H1 (cell line): ENCODE measurements around the gene STAC. TPM values are rescaled to one million over a fixed set of nuclear protein-coding genes. Genes with fewer than 3 reads are reported as not detected.
A peak's percentile ranks its signal among the peaks of the same experiment; 100 is the strongest.

Experiments
- CTCF ChIA-PET: fragments of 300-600 bp; sonication (Branson Sonifier 250); formaldehyde crosslinking; loops from one replicate; lab custom pipeline; 2021; ENCODE audit not compliant: partially characterized antibody; lab: Charles Lee
- POLR2A ChIA-PET: fragments of 300-600 bp; sonication (Branson Sonifier 250); formaldehyde crosslinking; loops from one replicate; lab custom pipeline; 2021; ENCODE audit warnings: inconsistent platforms; ENCODE audit not compliant: partially characterized antibody; lab: Charles Lee
- DNase-seq, 2 experiments: peaks; one replicate each; pipeline versions ENCODE4 v3.0.0 to v3.0.0-alpha.2; 2010 to 2022; ENCODE audit warnings: low spot score in 2 of 2, low read depth in 1 of 2, mixed read lengths in 1 of 2
- FAIRE-seq: peaks from 2 replicates; lab custom pipeline; 2011; peaks lifted over from hg19 to GRCh38; lab: Jason Lieb, UNC
- H2AFZ ChIP-seq: 2 replicates; pipeline ENCODE4 v1.8.1; 2012; ENCODE audit warnings: low read length, inconsistent platforms
- H2AK5ac ChIP-seq: 2 replicates; pipeline ENCODE4 v1.6.1; 2013; ENCODE audit warnings: low read depth, low read length
- H2BK120ac ChIP-seq: replicated peaks from 2 replicates; pipeline ENCODE3; 2013; ENCODE audit warnings: low read depth, low read length, inconsistent platforms
- H2BK12ac ChIP-seq: 2 replicates; pipeline ENCODE4 v1.6.1; 2013; ENCODE audit warnings: low read depth, low read length
- H2BK15ac ChIP-seq: 2 replicates; pipeline ENCODE4 v1.6.1; 2013; ENCODE audit warnings: low read length
- H2BK20ac ChIP-seq: 2 replicates; pipeline ENCODE4 v1.6.1; 2013; ENCODE audit warnings: low read length
- H2BK5ac ChIP-seq: 2 replicates; pipeline ENCODE4 v1.6.1; 2013; ENCODE audit warnings: low read depth, low read length
- H3K14ac ChIP-seq: 2 replicates; pipeline ENCODE4 v1.6.1; 2013; ENCODE audit warnings: inconsistent platforms; ENCODE audit not compliant: insufficient read length
- H3K18ac ChIP-seq: 2 replicates; pipeline ENCODE4 v1.6.1; 2013; ENCODE audit warnings: low read length; ENCODE audit errors: extremely low read depth
- H3K23ac ChIP-seq: 2 replicates; pipeline ENCODE4 v1.6.1; 2013; ENCODE audit warnings: inconsistent platforms; ENCODE audit not compliant: insufficient read length
- H3K23me2 ChIP-seq: 2 replicates; pipeline ENCODE4 v1.6.1; 2013; ENCODE audit warnings: low read depth, low read length
- H3K27ac ChIP-seq: 2 replicates; pipeline ENCODE4 v1.6.1; 2011; ENCODE audit warnings: low read depth, low read length, inconsistent platforms
- H3K27me3 ChIP-seq, 4 experiments: replicated peaks in 1 of 4; 1 replicate in 1 of 4; 2 replicates in 3 of 4; pipeline versions ENCODE4 v1.6.1 to v1.8.1; 2011 to 2013; ENCODE audit warnings: low read length in 3 of 4, mild to moderate bottlenecking in 3 of 4, inconsistent platforms in 2 of 4, mixed read lengths in 2 of 4, moderate library complexity in 1 of 4; ENCODE audit not compliant: control insufficient read depth in 3 of 4, insufficient read depth in 3 of 4; ENCODE audit errors: extremely low read depth in 1 of 4
- H3K36me3 ChIP-seq, 4 experiments: 2 replicates each; pipeline versions ENCODE4 v1.6.1 to v1.8.1; 2011 to 2013; ENCODE audit warnings: mild to moderate bottlenecking in 4 of 4, low read length in 3 of 4, moderate library complexity in 2 of 4, control low read depth in 1 of 4, inconsistent platforms in 1 of 4; ENCODE audit not compliant: insufficient read depth in 4 of 4, control insufficient read depth in 2 of 4
- H3K4ac ChIP-seq: replicated peaks from 2 replicates; pipeline ENCODE3; 2013; ENCODE audit warnings: low read length, low read depth, mixed read lengths, inconsistent platforms; ENCODE audit not compliant: insufficient read length
- H3K4me1 ChIP-seq, 4 experiments: replicated peaks in 1 of 4; 1 replicate in 1 of 4; 2 replicates in 3 of 4; pipeline versions ENCODE4 v1.6.1 to v1.8.1; 2011 to 2013; ENCODE audit warnings: low read length in 3 of 4, inconsistent platforms in 2 of 4, mixed read lengths in 1 of 4; ENCODE audit not compliant: insufficient read depth in 4 of 4, control insufficient read depth in 3 of 4
- H3K4me2 ChIP-seq, 2 experiments: 2 replicates each; pipeline versions ENCODE4 v1.6.1 to v1.8.1; 2011 to 2013; ENCODE audit warnings: low read depth in 2 of 2, low read length in 2 of 2, control low read depth in 1 of 2, inconsistent platforms in 1 of 2, mild to moderate bottlenecking in 1 of 2; ENCODE audit not compliant: insufficient read depth in 1 of 2
- H3K4me3 ChIP-seq, 4 experiments: fragments of 200-600, 300-600 bp in 1 of 4; sonication (generic), shearing (Covaris generic), sonication (Bioruptor Twin) in 1 of 4; 2 replicates each; pipeline versions ENCODE4 v1.5.1 to v1.8.1; 2011 to 2016; ENCODE audit warnings: low read length in 4 of 4, low read depth in 3 of 4, control low read depth in 2 of 4, inconsistent platforms in 2 of 4, mild to moderate bottlenecking in 2 of 4, mixed read lengths in 1 of 4, moderate library complexity in 1 of 4; ENCODE audit not compliant: insufficient read depth in 2 of 4; ENCODE audit errors: extremely low read depth in 1 of 4
- H3K56ac ChIP-seq: replicated peaks from 2 replicates; pipeline ENCODE3; 2013; ENCODE audit warnings: low read depth, mild to moderate bottlenecking, mixed read lengths, low read length, inconsistent platforms; ENCODE audit not compliant: insufficient read length
- H3K79me1 ChIP-seq: 2 replicates; pipeline ENCODE4 v1.6.1; 2013; ENCODE audit warnings: low read depth, low read length, control low read depth
- H3K79me2 ChIP-seq, 2 experiments: 2 replicates each; pipeline versions ENCODE4 v1.6.1 to v1.8.1; 2012 to 2013; ENCODE audit warnings: low read length in 2 of 2, mild to moderate bottlenecking in 2 of 2, inconsistent platforms in 1 of 2; ENCODE audit not compliant: insufficient read depth in 2 of 2, control insufficient read depth in 1 of 2
- H3K9ac ChIP-seq, 4 experiments: replicated peaks in 1 of 4; 1 replicate in 1 of 4; 2 replicates in 3 of 4; pipeline versions ENCODE4 v1.6.1 to v1.8.1; 2011 to 2013; ENCODE audit warnings: low read depth in 3 of 4, low read length in 3 of 4, control low read depth in 2 of 4, mild to moderate bottlenecking in 2 of 4, moderate library complexity in 2 of 4, inconsistent platforms in 1 of 4; ENCODE audit errors: extremely low read depth in 1 of 4
- H3K9me3 ChIP-seq, 2 experiments: 2 replicates each; pipeline versions ENCODE4 v1.6.1 to v1.8.1; 2012 to 2013; ENCODE audit warnings: mild to moderate bottlenecking in 2 of 2, moderate library complexity in 2 of 2, control low read depth in 1 of 2, inconsistent platforms in 1 of 2, low read depth in 1 of 2, low read length in 1 of 2, mixed read lengths in 1 of 2; ENCODE audit not compliant: insufficient read depth in 2 of 2
- H4K20me1 ChIP-seq, 2 experiments: replicated peaks in 1 of 2; 2 replicates each; pipeline versions ENCODE3 to v1.8.1; 2011 to 2013; ENCODE audit warnings: inconsistent platforms in 2 of 2, low read length in 2 of 2, mild to moderate bottlenecking in 1 of 2; ENCODE audit not compliant: insufficient read depth in 2 of 2, control insufficient read depth in 1 of 2
- H4K5ac ChIP-seq: 2 replicates; pipeline ENCODE4 v1.6.1; 2013; ENCODE audit warnings: low read length, low read depth, mixed read lengths, inconsistent platforms; ENCODE audit not compliant: insufficient read length
- H4K8ac ChIP-seq: 2 replicates; pipeline ENCODE4 v1.8.0; 2013; ENCODE audit warnings: mild to moderate bottlenecking, moderate library complexity, low read length, inconsistent platforms; ENCODE audit not compliant: insufficient read depth; ENCODE audit errors: extremely low read depth
- H4K91ac ChIP-seq: replicated peaks from 2 replicates; pipeline ENCODE3; 2013; ENCODE audit warnings: low read length, mixed read lengths, inconsistent platforms; ENCODE audit not compliant: insufficient read length
- RAD21 ChIP-seq, 2 experiments: IDR thresholded peaks in 1 of 2; conservative IDR thresholded peaks in 1 of 2; 2 replicates each; pipeline ENCODE4 v1.6.1; 2011; ENCODE audit warnings: low read depth in 2 of 2, low read length in 2 of 2, improper control_type of control experiment in 1 of 2, inconsistent platforms in 1 of 2, mild to moderate bottlenecking in 1 of 2, moderate library complexity in 1 of 2
- WGBS, 2 experiments: shearing (Covaris generic) in 1 of 2; methylation state at CpG; one replicate each; pipeline versions ENCODE4 v1.1.6 to v1.1.7; 2013 to 2015; ENCODE audit warnings: low lambda C conversion rate in 2 of 2, mixed read lengths in 2 of 2, inconsistent platforms in 1 of 2, low coverage in 1 of 2, missing lambda C conversion rate in 1 of 2; ENCODE audit not compliant: insufficient replicate concordance in 2 of 2, insufficient coverage in 1 of 2, insufficient read length in 1 of 2; ENCODE audit errors: extremely low coverage in 1 of 2, missing lambda C conversion rate in 1 of 2; 5-methylcytosine and 5-hydroxymethylcytosine counted together
- polyA plus RNA-seq, 7 experiments: library from polyadenylated mRNA; depleted of rRNA in 3 of 7; stranded (reverse) in 5 of 7; unstranded in 2 of 7; fragments of >200 nt in 5 of 7; fragments of 200-250 nt in 2 of 7; gene quantifications; 1 replicate in 5 of 7; 2 replicates in 1 of 7; 4 replicates in 1 of 7; pipeline versions ENCODE4 v1.2.1 to v1.2.3, GENCODE V29; 2011 to 2013; ENCODE audit warnings: missing spikeins in 2 of 7, mixed read lengths in 2 of 7
- total RNA-seq: library from RNA; stranded (reverse); fragmentation: NEBNext Ultra II Directional; extraction: Animal tissue kit (Norgen Biotek cat#: 25700); gene quantifications from 2 replicates; pipeline ENCODE4 v1.2.1, GENCODE V29; 2021

STAC gene
- total and polyA plus RNA-seq, 2 of the 8 experiments (the other 6 are each of a cell fraction or from before 2014, with no cell fraction given): 8.0 to 18.1 TPM

DNA sequence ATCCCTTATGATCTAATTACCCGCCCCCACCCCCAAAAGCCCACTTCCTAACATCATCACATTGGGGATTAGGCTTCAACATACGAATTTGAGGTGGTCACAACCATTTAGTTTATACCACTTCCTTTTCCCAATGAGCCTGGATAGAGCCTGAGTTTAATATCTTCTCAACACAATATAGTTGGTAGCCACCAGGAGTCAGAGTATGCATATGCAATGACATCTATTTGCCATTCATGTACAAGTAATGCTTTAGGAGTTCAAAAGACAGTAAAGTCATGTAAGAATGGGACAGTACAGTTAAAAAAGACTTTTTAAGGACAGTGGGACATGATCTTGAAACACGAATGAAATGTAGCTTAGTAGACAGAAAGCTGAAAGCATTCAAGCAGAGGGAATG is 211.7 kb downstream of the STAC start:
- Histone ChIP-seq H3K4ac (no peak overlapping the region), H2BK15ac (no peak overlapping the region), H3K27ac (no peak overlapping the region), H3K4me1 (no peaks in the 10 kb centered on the region), H2BK20ac (no peak overlapping the region), H2AFZ (no peak overlapping the region), H2BK5ac (no peak overlapping the region), H3K14ac (no peak overlapping the region), H3K79me1 (no peaks in the 10 kb centered on the region), H3K18ac (no peak overlapping the region), H3K23me2 (no peaks in the 10 kb centered on the region), H3K27me3 (peaks cover 0 to 2% (median 0%) of the 10 kb centered on the region in 4 experiments; a peak in 1 of 7 replicates), H4K91ac (no peak overlapping the region), H4K5ac (no peak overlapping the region), H3K79me2 (no peaks in the 10 kb centered on the region), H2BK120ac (no peak overlapping the region), H4K8ac (no peak overlapping the region), H3K56ac (no peak overlapping the region), H3K23ac (no peak overlapping the region), H3K4me2 (no peak overlapping the region), H2AK5ac (no peak overlapping the region), H3K9ac (no peak overlapping the region), H3K9me3 (no peaks in the 10 kb centered on the region), H3K36me3 (no peaks in the 10 kb centered on the region), H3K4me3 (no peak overlapping the region), H4K20me1 (no peaks in the 10 kb centered on the region), H2BK12ac (no peak overlapping the region)
- FAIRE-seq (no peak), DNase-seq (no peak)
- CTCF ChIA-PET: no interaction called here
- POLR2A ChIA-PET: no interaction called here
- WGBS, 2 experiments: 86% methylated on average over 3 of the region's 3 CpGs; no CpG with 5 or more reads in 1 of the 2 experiments
- peak; percentile 13 to 19; a peak in 3 of 4 replicates for TF ChIP-seq RAD21 (IDR thresholded peaks at IDR 0.05 in 1 of 2, conservative IDR thresholded peaks at IDR 0.05 in 1 of 2; ENCODE audit: low read depth in 2 of 2, low read length in 2 of 2)
